ENCODE results near the gene GPR171.

The GPR171 gene

DNA sequence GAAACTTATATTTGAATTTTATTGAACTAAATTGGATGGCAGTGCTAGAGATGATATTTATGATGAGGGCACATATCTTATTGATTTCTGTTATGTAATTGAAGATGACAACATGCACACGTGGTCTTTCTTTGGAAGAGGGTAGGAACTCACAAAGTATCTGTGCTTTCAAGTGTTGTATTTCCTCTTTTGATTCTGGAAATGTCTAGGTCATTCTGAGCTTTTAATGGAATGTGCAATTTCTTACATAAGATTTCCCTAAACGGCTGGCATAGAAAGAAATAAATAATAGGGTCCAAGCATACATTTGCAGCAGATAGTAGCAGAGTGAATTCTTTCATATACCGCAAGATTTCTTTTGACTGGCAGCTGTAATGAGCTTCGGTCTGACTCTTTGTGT is 10.1 kb upstream of the GPR171 start:
- DNase-seq, result no peak

DNA sequence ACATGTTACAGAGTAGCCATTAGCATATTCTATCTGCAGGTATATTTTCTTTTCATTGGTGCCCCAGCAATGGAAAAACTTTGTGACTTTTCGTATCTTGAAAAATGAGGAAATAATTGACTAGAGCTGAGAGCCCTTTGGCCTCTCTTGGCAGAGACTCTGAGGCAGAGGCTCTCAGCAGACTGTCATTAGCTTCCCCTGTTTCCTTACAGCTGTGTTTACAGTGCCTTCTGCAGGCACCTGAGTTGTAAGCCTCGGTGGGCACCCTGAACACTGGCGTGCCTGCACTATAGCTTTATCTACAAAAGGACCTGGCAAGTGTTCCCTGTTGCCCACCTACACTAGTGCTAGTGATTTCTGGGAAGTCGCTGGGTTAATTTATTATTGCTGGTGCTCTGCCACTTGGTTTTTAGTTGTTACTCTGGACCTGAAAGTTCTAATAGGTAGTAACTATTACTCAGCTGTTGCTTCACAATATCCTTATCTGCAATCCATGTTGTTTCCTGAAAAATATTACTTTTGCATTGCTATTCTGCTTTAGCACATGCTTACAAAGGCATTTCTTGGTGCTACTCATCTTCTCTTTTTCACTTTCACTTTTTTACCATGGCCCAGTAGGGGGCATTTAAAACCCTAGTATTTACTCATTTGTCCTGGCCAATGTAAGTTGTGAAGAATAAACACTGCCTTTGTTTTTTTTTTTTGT is 7.8 kb upstream of the GPR171 start:
- DNase-seq, result no peak

DNA sequence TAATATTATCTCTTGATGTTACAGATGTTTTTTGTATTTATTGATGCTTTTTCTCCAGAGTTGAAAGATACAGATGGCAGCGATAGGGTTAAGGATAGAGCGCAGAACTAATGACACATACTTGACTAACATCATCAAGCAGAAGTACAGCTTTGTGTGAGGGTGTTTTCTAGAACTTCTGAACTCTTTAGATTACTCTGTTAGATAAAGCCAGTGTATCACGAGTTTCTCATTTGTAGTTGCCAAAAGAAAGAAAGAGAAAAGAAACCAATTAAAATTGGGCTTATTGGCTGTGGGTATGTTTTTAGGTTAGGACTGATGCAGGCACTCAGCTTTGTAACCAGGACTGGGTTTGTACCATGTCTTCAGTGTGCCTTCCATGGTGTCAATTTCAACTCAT is 6.6 kb upstream of the GPR171 start:
- DNase-seq, result no peak

DNA sequence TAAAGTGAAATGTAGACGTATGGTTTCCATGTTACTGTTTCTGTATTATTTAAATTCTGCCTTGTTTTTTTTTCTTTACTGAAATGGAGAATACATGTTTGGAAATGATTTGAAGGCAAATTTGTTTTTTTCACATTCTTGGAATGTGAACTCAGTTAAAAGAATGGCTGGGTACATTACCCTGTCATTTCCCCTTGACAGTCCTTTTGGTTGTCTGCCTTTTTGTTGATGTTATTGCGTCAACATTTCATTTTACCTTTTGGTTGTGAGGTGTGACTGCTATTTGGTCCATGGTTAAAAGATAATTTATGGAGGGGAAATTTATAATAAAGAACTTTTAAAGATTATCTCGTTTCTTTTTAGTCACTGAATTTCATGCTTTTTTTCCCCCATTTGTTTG is 3.2 kb upstream of the GPR171 start:
- DNase-seq, result no peak

DNA sequence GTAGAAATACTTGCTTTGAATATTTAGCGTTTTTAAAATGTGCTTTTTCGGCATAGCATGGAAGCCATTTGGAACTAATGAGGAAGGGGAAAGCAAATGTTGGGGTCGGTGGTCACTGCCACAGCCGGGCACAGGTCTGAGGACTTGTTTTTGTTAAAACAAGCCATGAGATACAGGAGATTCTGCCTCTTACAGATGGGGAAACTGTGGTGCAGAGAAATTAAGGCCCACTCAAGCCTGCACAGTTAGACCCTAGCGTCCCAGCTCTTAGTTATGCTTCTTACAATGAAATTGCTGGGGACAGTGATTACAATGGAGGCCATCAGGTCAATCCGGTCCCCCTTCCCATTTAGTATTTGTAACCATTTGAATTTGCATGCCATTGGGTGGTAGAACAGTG is 2.5 kb upstream of the GPR171 start:
- DNase-seq, result no peak

DNA sequence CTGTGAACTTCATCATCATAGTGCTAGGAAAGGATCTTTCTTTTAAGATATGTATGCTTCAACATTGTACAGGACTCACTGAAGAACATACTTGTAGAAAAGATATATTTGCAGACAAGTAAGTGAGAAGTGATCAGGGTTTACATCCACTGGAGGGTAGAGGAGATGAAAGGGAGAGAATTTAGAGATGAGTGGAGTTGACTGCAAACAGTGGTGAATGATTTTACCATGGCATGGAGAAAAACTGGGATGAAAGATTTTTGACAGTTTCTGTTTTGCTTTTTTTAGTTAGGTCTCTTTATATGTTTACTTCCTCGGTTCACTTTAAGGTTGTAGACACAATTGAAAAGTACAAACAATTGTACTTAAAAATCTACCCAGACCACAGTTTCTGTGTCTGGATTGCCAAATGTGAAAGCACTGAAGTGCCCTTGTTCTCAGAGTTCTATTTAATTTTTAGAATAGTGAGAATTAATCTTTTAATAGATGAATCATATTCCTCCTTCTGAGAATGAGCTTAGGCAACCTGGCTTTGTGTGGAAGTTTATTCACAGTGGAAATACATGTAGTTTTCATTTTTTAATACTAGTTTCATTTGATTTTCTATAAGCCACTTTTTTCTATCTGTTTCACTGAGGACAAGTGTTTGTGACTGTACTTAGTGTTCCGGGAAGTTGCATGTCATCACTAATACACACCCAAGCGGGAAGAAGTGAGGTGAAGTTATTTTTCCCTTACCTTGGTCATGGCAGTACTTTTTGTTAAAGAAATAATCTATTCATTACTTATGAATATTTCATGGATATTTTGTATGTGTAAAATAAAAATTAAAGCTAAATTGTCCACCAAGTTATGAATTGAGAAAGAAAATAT is 1.8 kb upstream of the GPR171 start:
- DNase-seq, result no peak

DNA sequence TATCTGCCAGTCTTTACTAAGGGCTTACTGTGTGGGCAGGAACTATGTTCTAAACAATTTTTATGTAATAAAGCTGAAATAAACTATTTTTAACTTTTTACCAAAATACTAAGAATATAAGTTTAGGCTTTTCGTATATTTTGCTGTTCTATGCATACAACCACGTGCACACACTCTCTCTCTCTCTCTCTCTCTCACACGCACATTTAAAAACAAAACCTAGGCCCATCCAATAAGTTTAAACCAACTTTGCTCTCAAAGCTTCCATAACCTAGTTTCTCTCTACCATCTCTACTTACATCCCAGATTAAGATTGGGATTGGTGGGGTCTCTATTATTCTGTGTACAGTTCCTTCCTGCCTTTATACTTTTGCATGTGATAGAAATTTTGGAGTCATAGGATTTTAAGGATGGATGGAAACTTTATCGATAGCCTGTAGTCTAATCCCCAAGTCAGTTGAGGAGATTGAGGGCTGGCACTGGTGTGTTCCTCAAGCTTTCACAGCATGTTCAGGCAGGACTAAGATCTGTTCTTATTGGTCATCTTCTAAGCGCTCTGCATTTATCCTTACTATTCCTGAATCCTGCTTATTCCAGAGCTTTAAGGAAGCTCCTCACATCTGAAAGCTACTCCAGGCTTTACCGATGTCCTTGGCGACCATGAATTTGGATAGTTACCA is 1.8 kb downstream of the GPR171 start:
- no peak for DNase-seq

DNA sequence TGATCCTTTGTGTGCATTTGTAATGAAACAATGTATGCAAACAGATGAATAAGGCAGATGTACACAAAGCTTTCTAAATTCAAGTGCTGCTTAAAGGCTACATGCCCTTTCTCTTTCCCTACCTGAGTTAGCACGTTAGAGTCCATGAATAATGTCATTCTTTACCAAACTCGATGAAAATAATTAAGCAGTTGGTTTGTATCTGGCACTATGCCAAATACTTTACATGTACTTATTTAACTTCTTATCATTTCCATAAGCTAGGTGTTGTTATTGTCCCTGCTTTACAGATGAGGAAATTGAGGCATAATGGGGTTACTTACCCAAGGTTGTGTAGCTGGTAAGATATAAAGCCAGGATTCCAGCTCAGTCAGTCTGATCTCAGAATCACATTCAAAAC is 2.4 kb downstream of the GPR171 start:
- DNase-seq, result no peak

DNA sequence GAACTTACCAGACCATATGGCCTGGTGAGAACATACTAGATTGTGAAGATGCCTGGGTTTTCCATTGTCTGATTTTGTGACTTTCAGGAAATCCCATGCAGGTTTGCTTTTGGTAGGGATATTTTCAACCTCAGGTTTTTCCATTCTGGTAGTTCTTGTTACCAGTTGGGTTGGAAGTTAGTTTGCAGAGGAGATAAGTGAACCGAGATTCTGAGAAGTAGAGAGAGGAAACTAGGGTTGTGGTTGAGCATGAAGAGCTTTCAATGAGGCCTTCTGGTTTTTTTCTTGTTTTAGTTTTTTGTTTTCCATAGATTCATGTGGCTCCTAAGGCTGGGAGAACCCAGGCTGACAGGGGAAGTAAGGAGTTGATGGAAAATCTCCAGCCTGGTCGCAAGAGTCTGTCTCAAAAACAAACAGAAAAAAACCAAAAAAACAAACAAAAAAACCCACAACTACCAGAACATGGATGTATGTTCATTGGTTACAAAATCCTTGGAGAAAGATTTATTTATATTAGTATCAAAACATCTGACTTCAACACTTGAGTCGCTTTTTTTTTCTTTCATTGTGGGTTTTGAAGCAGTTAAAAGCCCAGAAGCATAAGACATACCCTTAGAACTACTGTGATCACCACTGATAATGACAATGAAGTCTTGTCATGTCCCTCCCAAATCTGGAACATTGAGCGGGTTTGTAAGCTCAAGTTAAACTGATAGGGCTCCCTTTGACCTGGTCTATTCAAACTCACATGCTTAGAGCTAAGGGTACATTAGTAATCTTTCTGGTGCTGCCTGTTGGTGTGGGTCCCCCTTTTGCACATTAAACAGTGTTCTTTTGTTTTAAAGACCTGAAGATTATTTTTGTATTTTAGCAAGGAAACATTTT is 3.2 kb downstream of the GPR171 start:
- DNase-seq, result no peak

DNA sequence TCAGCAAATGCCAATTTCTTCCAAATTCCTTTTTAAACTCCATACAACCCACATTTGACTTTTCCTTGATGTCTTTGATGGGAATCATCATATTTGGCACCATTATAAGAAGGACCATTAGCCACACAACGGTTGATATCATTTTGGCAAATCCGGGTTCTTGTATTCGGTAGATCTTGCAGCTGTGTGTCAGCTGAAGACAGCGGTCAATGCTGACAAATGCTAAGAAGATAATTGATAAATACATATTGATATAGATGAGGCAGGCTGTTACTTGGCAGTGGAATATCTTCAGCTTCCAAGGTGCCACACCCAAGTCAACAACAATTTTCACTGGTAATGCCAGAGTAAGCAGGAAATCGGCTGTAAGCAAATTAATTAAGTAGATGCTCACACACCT is 4.2 kb downstream of the GPR171 start:
- no peak for DNase-seq

DNA sequence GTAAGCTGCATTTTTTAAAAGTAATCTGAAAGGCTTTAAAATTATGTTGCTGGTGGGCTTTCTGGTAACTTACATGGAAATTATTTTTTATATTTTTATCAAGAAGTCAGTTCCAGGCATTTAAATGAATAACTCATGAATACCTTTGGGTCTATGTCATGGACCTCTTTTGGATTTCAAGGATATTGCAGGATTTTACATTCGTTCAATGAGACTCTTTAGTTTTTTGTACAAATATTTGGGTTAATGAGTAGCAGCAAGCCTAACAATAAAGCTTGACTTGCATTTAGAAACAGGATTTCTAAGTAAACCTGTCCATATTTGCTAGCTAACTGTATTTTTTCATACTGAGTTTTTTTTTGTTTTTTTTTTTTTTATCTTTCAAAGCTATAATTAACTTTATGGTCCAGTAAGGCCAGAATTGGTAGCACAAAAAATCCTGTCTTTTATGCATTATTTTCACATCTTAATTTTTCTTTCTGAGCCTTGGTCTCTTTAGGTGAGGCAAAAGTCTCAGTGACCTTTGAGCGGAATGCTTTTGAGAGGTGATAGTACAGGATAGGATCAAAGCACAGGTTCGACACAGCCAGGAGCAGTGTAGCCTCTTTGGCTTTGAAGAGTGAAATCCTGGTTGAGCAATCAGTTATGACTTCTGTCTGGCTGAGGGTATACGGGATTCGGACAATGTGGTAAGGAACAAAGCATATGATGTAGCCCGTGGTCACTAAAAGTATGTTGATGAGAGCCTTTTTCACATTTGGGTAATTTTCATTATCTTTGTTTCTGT is 4.8 kb downstream of the GPR171 start:
- no peak for DNase-seq

DNA sequence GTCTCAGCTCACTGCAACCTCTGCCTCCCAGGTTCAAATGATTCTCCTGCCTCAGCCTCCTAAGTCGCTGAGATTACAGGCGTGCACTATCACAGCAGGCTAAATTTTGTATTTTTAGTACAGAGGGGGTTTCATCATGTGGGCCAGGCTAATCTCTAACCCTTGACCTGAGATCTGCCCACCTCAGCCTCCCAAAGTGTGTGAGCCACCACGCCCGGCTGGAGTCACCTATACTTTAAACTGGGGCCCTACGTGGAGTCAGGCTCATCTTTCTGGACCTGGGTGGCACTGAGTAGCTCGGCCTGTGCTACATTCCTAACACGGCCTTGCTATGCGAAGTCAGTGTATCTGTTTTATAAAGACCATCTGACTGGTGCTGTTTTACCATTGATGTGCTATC is 5.8 kb downstream of the GPR171 start:
- no peak for DNase-seq

DNA sequence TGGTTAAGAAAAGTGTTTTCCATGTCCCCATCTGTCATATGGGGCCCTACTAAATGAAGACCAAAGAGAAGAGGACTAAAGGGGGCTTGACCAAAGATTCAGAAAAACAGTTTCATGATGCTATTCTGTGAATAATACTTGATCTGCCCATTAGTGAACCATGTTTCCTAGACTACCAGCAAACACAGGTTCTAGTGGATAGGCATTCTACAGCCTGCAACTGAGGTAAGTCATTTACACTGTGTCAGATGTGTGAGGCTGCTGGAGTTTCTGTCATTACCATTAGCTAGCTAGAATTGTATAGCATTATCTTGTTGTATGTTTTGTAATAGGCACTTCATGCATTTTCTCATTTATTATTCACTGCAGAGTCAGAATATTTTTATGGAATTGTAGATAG is 6.6 kb downstream of the GPR171 start:
- DNase-seq, result no peak

DNA sequence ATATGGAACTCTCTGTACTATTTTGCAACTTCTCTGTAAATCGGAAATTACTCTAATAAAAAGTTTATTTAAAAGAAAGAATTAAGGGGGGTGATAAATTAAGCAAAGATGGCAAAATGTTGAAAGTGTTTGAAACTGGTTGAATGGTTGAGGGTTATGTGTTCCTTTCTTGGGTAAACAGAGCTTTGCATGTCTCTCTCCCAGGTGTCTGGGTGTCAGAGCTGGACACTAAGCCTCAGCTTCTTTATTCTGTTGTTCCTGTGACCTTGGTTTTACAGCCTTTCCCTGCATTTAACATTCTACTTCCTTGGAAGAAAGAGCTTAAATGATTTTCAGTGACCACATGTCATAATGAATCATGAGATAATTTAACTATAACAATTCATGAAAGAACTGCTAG is 7.2 kb downstream of the GPR171 start:
- DNase-seq, result no peak

DNA sequence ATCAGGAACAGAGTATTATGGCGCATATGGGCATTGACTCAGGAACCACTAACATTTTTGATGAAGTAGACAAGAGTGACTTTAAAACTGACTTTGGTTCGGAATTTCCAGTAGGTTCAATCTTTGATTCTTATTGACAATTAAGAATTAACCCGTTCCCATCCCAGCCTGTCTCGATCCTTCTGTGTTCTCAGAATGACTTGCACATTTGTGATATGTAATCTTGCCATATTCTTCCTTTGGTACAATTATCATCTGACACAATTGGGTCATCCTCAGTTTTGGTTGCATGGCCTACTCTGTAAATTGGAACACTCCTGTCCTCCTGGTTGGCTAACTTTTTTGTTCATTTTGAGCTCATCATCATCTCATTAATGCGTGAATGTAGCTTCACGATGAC is 10.5 kb downstream of the GPR171 start:
- DNase-seq, result no peak

DNA sequence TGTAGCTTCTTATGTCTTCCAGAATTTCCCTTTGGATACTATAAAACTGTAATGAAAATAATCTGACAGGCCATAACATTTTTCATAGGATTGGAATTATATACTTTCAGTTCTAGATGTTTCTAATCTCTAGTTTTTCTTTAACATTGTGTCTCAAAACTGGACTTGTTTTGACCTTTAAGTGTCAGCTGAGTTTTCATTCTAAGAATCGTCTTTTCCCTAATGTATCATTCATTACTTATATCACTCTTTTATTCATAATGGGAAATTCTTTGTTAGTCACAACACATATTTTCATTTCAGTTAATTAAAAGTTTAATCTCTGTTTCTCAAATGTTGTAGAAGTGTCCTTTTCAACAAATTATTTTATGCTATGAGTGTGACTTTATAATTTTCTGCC is 11.9 kb downstream of the GPR171 start:
- no peak for DNase-seq

DNA sequence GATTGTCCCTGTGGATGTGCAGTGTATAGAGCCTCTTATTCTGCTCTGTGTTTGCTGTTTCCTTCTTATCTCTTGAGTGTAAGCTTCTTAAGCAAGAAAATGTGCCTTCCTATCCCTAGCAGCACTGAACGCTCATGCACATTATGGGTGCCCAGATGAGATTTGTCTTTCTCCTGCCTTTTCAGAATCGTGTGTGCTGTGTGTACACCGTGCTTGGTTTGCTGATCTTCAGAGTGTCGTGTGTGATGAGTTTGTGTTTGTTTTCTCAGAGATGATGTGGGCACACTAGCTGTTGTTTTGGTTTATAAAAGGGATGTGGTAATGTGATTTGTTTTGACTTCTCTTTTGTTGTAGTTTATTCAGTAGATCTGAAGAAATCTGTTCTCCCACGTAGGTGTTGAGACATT is 19.7 kb downstream of the GPR171 start:
- DNase-seq, result no peak

DNA sequence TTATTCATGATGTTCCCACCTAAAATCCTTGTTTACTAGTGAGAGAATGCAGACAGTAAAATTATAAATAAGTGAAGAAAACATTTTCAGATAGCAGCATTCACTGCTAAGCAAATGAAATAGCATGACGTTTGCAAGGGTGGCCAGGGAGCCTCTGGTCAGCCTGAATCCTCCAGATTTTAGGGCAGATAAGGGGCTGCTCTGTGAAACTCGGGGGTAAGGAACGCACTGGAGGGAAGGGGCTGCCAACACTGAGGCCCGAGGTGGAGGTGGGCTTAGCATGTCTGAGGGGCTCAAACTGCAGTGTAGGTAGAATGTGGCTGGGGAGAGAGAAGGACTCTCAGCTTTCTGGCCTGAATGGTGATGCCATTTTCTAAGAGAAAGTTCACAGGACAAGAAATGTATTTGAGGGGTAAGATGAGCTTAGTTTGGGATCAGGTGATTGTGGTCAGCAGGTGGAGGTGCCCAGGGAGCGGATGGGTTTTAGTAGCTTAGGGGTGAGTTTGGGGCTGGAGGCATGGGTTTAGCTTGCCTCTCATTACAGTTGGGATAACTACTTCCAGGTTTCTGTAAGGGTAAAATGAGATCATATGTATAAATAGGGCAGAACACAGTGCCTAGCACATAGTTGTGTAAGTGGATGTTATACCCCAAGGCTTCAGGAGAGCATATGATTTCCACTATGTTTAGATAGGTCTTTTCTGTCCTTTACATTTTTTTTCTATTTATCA is 20.5 kb downstream of the GPR171 start:
- no peak for DNase-seq

DNA sequence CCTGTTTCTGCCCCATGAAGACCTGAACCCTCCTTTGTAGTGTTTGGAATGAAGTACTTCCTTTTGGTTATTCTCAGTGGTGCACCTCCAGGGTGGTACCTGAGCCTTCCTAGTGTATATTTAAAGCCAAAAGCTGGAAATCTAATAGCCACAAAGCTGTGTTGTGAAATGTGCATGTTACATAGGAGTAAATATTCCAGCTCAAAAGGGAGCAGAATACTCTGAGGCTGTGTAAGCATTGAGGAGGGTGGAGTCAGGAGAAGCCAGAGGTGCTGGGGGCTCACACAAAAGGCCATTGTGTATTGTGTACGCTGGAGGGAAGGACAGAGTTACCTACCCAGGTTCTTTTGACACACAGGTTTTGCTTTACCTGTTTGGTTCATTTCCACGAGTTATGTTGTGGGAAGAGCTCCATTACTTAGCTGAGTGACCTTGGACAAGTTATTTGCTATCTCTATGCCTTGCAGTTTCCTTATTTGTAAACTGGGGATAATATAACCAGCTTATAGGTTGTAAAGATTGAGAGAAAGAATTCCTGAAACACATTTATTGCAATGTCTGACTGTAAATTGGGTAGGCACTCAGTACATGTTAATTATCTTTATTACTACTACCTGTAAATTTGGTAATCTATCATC is 24.7 kb downstream of the GPR171 start:
- DNase-seq, result no peak

DNA sequence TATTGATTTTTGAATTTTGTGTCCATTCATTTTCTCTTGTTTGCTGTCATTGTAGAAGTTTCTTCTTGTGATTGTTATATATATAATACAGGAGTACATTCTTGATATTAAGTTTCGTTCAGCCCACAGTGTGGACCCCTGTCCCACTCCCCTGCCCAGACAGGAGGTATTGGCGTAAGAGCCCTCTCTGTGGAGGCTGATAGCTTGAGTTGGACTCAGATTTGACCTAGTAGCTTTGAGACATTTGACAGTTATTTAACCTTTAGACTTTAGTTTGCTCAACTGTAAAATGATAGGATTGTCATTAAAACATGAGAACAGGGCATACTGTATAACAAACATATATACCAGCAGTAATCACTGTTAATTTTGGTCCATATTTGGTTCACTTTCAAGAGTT is 27.1 kb downstream of the GPR171 start:
- no peak for DNase-seq

DNA sequence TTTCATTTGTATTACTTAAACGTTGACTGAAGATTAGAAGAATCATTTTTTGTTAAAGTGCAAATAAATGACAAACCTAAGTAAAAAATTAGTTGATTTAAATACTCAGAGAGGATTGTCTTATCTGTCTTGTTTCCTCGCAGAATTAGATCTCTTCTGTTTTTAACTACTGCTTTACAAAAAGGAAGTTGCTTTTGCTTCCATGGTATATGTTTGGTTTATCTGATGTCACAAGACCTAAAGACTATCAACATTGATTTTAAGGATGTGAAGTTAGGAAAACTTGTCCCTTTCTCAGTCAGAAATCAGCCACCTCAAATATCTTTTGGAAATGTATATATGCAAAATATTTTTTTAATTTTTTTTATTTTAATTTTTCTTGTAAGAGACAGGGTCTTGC is 28.7 kb downstream of the GPR171 start:
- DNase-seq, result no peak
